ENCODE measurements around the gene MRPL37. TPM values are rescaled to one million over a fixed set of nuclear protein-coding genes. Genes with fewer than 3 reads are reported as not detected.

Gene MRPL37
- total and polyA plus RNA-seq, 2 of the 4 experiments (the other 2 are of a cell fraction) = 42.8 to 132 TPM

- H2AFZ ChIP-seq (replicated peaks; ENCODE audit: low read length, poor library complexity) = no peak overlapping the region
- no peak overlapping the region for H4K8ac ChIP-seq (ENCODE audit: low read depth in 2 of 2, low read length in 2 of 2)
- H3K4ac ChIP-seq (ENCODE audit: low read depth, low read length) = no peak overlapping the region
- ATAC-seq (ENCODE audit: low read depth) (no peak), DNase-seq (no peak)
- H4K91ac ChIP-seq (ENCODE audit: insufficient read depth, low read depth, low read length) = no peak overlapping the region
- H3K79me1 ChIP-seq (ENCODE audit: low read depth in 1 of 2, low read length in 2 of 2) = peaks cover 21 to 31% of the 10 kb centered on the region in 2 experiments
- POLR2A ChIA-PET (ENCODE audit: unreplicated experiment) = no interaction called here
- no peak overlapping the region for H3K9ac ChIP-seq (ENCODE audit: low read depth, low read length)
- H3K4me1 ChIP-seq (ENCODE audit: control insufficient read depth, insufficient read depth, low read length) = peaks cover 3% of the 10 kb centered on the region; the same call in 1 of the 2 replicates
- BruUV-seq (replicated peaks) = no TSS peak
- H2BK20ac ChIP-seq (ENCODE audit: low read depth, low read length) = no peak overlapping the region
- intact Hi-C loops (cut with micrococcal nuclease) = no loop called here
- no peak overlapping the region for H2AK9ac ChIP-seq (replicated peaks; ENCODE audit: low read depth, low read length, poor library complexity)
- no peaks in the 10 kb centered on the region for H3K27me3 ChIP-seq (ENCODE audit: control insufficient read depth, insufficient read depth, low read length)
- no peak overlapping the region for H2AK5ac ChIP-seq (ENCODE audit: low read depth, low read length)
- no peak overlapping the region for H3K14ac ChIP-seq (replicated peaks; ENCODE audit: low read depth, low read length)
- no peak overlapping the region for H3K27ac ChIP-seq (ENCODE audit: insufficient read depth, low read length)
- TF ChIP-seq ELK1 (IDR thresholded peaks at IDR 0.05; ENCODE audit: borderline replicate concordance, low read depth, low read length) (no peak), CTCF (conservative IDR thresholded peaks at IDR 0.05; ENCODE audit: low read depth, low read length) (no peak), USF2 (IDR thresholded peaks at IDR 0.05; ENCODE audit: low read depth, low read length) (no peak), MAZ (IDR thresholded peaks at IDR 0.05; ENCODE audit: borderline replicate concordance, low read depth, low read length) (no peak), CEBPB (IDR thresholded peaks at IDR 0.05; ENCODE audit: low read depth, low read length) (no peak), NFE2L2 (IDR thresholded peaks at IDR 0.05; ENCODE audit: low read depth, low read length) (no peak), MXI1 (IDR thresholded peaks at IDR 0.05; ENCODE audit: borderline replicate concordance, low read depth, low read length) (no peak)
- in situ Hi-C loops (cut with MboI; ENCODE audit: low sequenced_read_pairs) = no loop called here
- H2BK15ac ChIP-seq (ENCODE audit: low read depth, low read length) = no peak overlapping the region
- WGBS, 2 experiments (ENCODE audit: extremely low coverage in 2 of 2, insufficient read length in 1 of 2) = 100% methylated on average over 3 of the region's 16 CpGs; no CpG with 5 or more reads in 1 of the 2 experiments
- peaks cover 13% of the 10 kb centered on the region; the same call in 1 of the 2 replicates for H3K36me3 ChIP-seq (ENCODE audit: control insufficient read depth, insufficient read depth, low read length)
- no peak overlapping the region for H4K5ac ChIP-seq (ENCODE audit: low read depth, low read length)
- dilution Hi-C loops (cut with HindIII; ENCODE audit: low sequenced_read_pairs, unreplicated experiment) = no loop called here
- H3K56ac ChIP-seq (ENCODE audit: extremely low read depth, insufficient read depth, low read length) = no peak overlapping the region
- H4K20me1 ChIP-seq (ENCODE audit: insufficient read depth, low read length) = peaks cover 8% of the 10 kb centered on the region; the same call in 1 of the 2 replicates
- no peaks in the 10 kb centered on the region for H3K9me3 ChIP-seq (ENCODE audit: control insufficient read depth, insufficient read depth, low read length)
- H3K9me1 ChIP-seq (ENCODE audit: insufficient read depth, low read length) = peaks cover 5% of the 10 kb centered on the region; the same call in 1 of the 2 replicates
- CTCF ChIA-PET = interaction anchor here (0.6 kb wide), 1 partner anchor 144 kb away, joined by 3 read pairs; no protein-coding TSS in a partner anchor
- H3K4me3 ChIP-seq (ENCODE audit: insufficient read depth, low read depth, low read length) = no peak overlapping the region
- no peak overlapping the region for H2BK5ac ChIP-seq (ENCODE audit: low read depth, low read length, poor library complexity, severe bottlenecking)
- no peak overlapping the region for H2BK120ac ChIP-seq (ENCODE audit: low read depth, low read length)
- no peak overlapping the region for H3K4me2 ChIP-seq (ENCODE audit: low read depth, low read length)
- no peak overlapping the region for H3K23ac ChIP-seq (ENCODE audit: low read depth, low read length)
- H3K18ac ChIP-seq (ENCODE audit: low read depth, low read length) = no peak overlapping the region
These were observed 59.7 kb downstream of the MRPL37 start for GRCh38 chr1:54259546-54260140.

Data from IMR-90 (cell line).